GM12878 (cell line): Measurements from ENCODE around the gene ATP8B1. TPM values are rescaled to one million over a fixed set of nuclear protein-coding genes. Genes with fewer than 3 reads are reported as not detected.
"Not testable (repeated sequence)": the region's sequence is repeated elsewhere in the genome, so short reads cannot be mapped to it uniquely, and the experiment has no call there.

Experiments
- ATAC-seq: fragments of 200-7000 bp; cut with Tn5 transposase; 3 replicates; pipeline ENCODE4 v1.9.1; 2020; ENCODE audit warnings: mild to moderate bottlenecking, moderate library complexity
- BruUV-seq: library from RNA; stranded (reverse); fragments of 400-500 nt; replicated peaks from 2 replicates; lab custom pipeline; 2021; lab: Mats Ljungman, UMichigan
- CTCF ChIA-PET: fragments of 300-600 bp; sonication (Branson Sonifier 250); formaldehyde crosslinking; extraction: SDS; loops from one replicate; lab custom pipeline; 2021; ENCODE audit warnings: inconsistent platforms; lab: Yijun Ruan, JAX
- POLR2A ChIA-PET: fragments of 350-600 bp; formaldehyde crosslinking; extraction: SDS; loops from one replicate; lab custom pipeline; 2021; ENCODE audit warnings: inconsistent platforms; lab: Charles Lee
- RAD21 ChIA-PET: fragments of 300-600 bp; sonication (Branson Sonifier 250); formaldehyde crosslinking; loops from one replicate; lab custom pipeline; 2023; ENCODE audit warnings: antibody characterized with exemption; ENCODE audit not compliant: unreplicated experiment; lab: Charles Lee
- SMC1A ChIA-PET: fragments of 300-600 bp; sonication (Branson Sonifier 250); formaldehyde crosslinking; loops from one replicate; lab custom pipeline; 2023; ENCODE audit not compliant: unreplicated experiment, uncharacterized antibody; lab: Charles Lee
- DNase-seq: peaks from one replicate; pipeline ENCODE4 v3.0.0-alpha.2; 2011; ENCODE audit warnings: low read depth, low spot score
- FAIRE-seq: peaks from 3 replicates; lab custom pipeline; 2011; peaks lifted over from hg19 to GRCh38; lab: Jason Lieb, UNC
- H2AFZ ChIP-seq: 2 replicates; pipeline ENCODE4 v1.6.0; 2011; ENCODE audit warnings: low read depth, low read length, control low read depth; ENCODE audit not compliant: control insufficient read depth
- H3K27ac ChIP-seq: 2 replicates; pipeline ENCODE4 v1.5.1; 2011; ENCODE audit warnings: control low read depth; ENCODE audit not compliant: control insufficient read depth, insufficient read depth
- H3K27me3 ChIP-seq, 2 experiments: replicated peaks in 1 of 2; 2 replicates each; pipeline versions ENCODE4 v1.6.0 to v1.6.1; 2011; ENCODE audit warnings: low read length in 1 of 2; ENCODE audit not compliant: control insufficient read depth in 2 of 2, insufficient read depth in 2 of 2
- H3K36me3 ChIP-seq, 2 experiments: 2 replicates each; pipeline ENCODE4 v1.5.1; 2011; ENCODE audit warnings: low read length in 1 of 2; ENCODE audit not compliant: control insufficient read depth in 2 of 2, insufficient read depth in 2 of 2
- H3K4me1 ChIP-seq: 2 replicates; pipeline ENCODE4 v1.6.1; 2011; ENCODE audit warnings: mild to moderate bottlenecking, low read length, moderate library complexity, mixed read lengths; ENCODE audit not compliant: control insufficient read depth, insufficient read depth
- H3K4me2 ChIP-seq: 2 replicates; pipeline ENCODE4 v1.6.0; 2011; ENCODE audit warnings: control low read depth; ENCODE audit not compliant: control insufficient read depth, insufficient read depth
- H3K4me3 ChIP-seq: fragments of 200-600 bp; sonication (generic); 2 replicates; pipeline ENCODE4 v1.5.1; 2016
- H3K79me2 ChIP-seq: 2 replicates; pipeline ENCODE4 v1.6.0; 2011; ENCODE audit warnings: low read length; ENCODE audit not compliant: control insufficient read depth, insufficient read depth
- H3K9ac ChIP-seq: 2 replicates; pipeline ENCODE4 v1.8.0; 2011; ENCODE audit warnings: low read length, control low read depth, mixed read lengths; ENCODE audit not compliant: control insufficient read depth, insufficient read depth
- H3K9me3 ChIP-seq: replicated peaks from 3 replicates; pipeline ENCODE4 v1.5.1; 2011; ENCODE audit warnings: mild to moderate bottlenecking, low read length; ENCODE audit not compliant: control insufficient read depth, insufficient read depth
- H4K20me1 ChIP-seq: 2 replicates; pipeline ENCODE4 v1.6.0; 2011; ENCODE audit not compliant: control insufficient read depth, insufficient read depth
- WGBS: methylation state at CpG from one replicate; pipeline ENCODE4 v1.1.6; 2016; ENCODE audit warnings: low lambda C conversion rate; ENCODE audit not compliant: insufficient replicate concordance, insufficient coverage; ENCODE audit errors: missing lambda C conversion rate; 5-methylcytosine and 5-hydroxymethylcytosine counted together
- in situ Hi-C: fragments of 300-500 bp; cut with MboI; formaldehyde crosslinking; loops from 9 replicates; pipeline ENCODE4 v1.14.3; 2018; ENCODE audit warnings: mixed read lengths
- intact Hi-C: fragments of 100-400 bp; cut with micrococcal nuclease; formaldehyde crosslinking; loops from one replicate; pipeline ENCODE4 v1.14.2; 2022; ENCODE audit not compliant: unreplicated experiment
- polyA plus RNA-seq, 11 experiments: library from polyadenylated mRNA; depleted of rRNA in 4 of 11; unstranded in 6 of 11; stranded (reverse) in 5 of 11; fragments of >200 nt; fragmentation: Nextera tagmentation in 4 of 11; fragmentation: Illumina TruSeq in 1 of 11; extraction: Ambion mirVana in 4 of 11; extraction: Trizol in 1 of 11; gene quantifications; 1 replicate in 1 of 11; 2 replicates in 10 of 11; pipeline versions ENCODE4 v1.2.1 to v1.2.3, GENCODE V29; 2011 to 2016; ENCODE audit warnings: inconsistent platforms in 2 of 11, missing spikeins in 2 of 11, low read depth in 1 of 11
- total RNA-seq, 4 experiments: library from RNA; depleted of rRNA in 3 of 4; stranded (reverse); fragments of >200 nt in 3 of 4; fragmentation: Illumina TruSeq in 1 of 4; extraction: Trizol in 1 of 4; gene quantifications; 2 replicates each; pipeline versions ENCODE4 v1.2.1 to v1.2.3, GENCODE V29; 2013 to 2021

Gene ATP8B1
- total and polyA plus RNA-seq, 10 of the 15 experiments (the other 5 are each of a cell fraction or from before 2014, with no cell fraction given): 0.03 to 0.37 (median 0.11) TPM

GRCh38 chr18:57848374-57848773 is 45.3 kb upstream of the ATP8B1 start:
- CTCF ChIA-PET, SMC1A ChIA-PET: not testable (repeated sequence)

DNA sequence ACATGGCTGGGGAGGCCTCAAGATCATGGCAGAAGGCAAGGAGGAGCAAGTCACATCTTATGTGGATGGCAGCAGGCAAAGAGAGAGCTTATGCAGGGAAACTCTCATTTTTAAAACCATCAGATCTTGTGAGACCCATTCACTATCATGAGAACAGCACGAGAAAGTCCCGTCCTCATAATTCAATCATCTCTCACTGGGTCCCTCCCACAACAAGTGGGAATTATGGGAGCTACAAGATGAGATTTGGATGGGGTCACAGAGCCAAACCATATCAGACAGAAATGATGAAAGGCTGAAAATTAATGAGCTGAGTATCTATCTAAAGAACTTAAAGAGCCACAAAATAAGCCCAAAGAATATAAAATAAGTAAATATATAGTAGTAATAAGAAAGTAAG is 44.3 kb upstream of the ATP8B1 start:
- H3K4me1 ChIP-seq, RAD21 ChIA-PET, intact Hi-C loops, H3K36me3 ChIP-seq, H3K4me2 ChIP-seq, ATAC-seq, H3K27ac ChIP-seq, H3K79me2 ChIP-seq, FAIRE-seq, H3K9me3 ChIP-seq, CTCF ChIA-PET, H3K27me3 ChIP-seq, H2AFZ ChIP-seq, H3K4me3 ChIP-seq, DNase-seq, H3K9ac ChIP-seq, BruUV-seq, POLR2A ChIA-PET, H4K20me1 ChIP-seq: not testable (repeated sequence)
- in situ Hi-C loops: loop anchor here (25.0 kb wide), 1 partner anchor 210 kb away; no protein-coding TSS in a partner anchor
- SMC1A ChIA-PET: interaction anchor here (1.2 kb wide), 1 partner anchor 9 kb away, joined by 3 read pairs; no protein-coding TSS in a partner anchor
- WGBS: 100% methylated on average over 2 of the region's 2 CpGs

More at GRCh38 chr18:57848374-57848773, 45.3 kb upstream of the ATP8B1 start:
- H4K20me1 ChIP-seq, H3K27ac ChIP-seq, H3K4me2 ChIP-seq, ATAC-seq, FAIRE-seq, H3K79me2 ChIP-seq, H3K36me3 ChIP-seq, BruUV-seq, DNase-seq, intact Hi-C loops, RAD21 ChIA-PET, H3K9ac ChIP-seq, H2AFZ ChIP-seq, H3K4me3 ChIP-seq, H3K9me3 ChIP-seq, H3K27me3 ChIP-seq, H3K4me1 ChIP-seq, POLR2A ChIA-PET: not testable (repeated sequence)
- 92% methylated on average over 1 of the region's 1 CpG for WGBS
- in situ Hi-C loops: loop anchor here (25.0 kb wide), 1 partner anchor 211 kb away; no protein-coding TSS in a partner anchor
